DMS53 treated with DMSO at 0.1 percent for 48 hours (cell line): ENCODE measurements around the gene MEGF11.

Experiments
- DNase-seq: peaks from one replicate; lab custom pipeline; 2025; ENCODE audit not compliant: unreplicated experiment; lab: John Stamatoyannopoulos, UW

The MEGF11 gene

GRCh38 chr15:66220601-66221000 is 32.9 kb downstream of the MEGF11 start:
- no peak for DNase-seq

- DNase-seq: no peak
Measured at GRCh38 chr15:66219339-66219738, 34.2 kb downstream of the MEGF11 start.

GRCh38 chr15:66216806-66217205 is 36.7 kb downstream of the MEGF11 start:
- no peak for DNase-seq

GRCh38 chr15:66215811-66216210 is 37.7 kb downstream of the MEGF11 start:
- no peak for DNase-seq

GRCh38 chr15:66214246-66214645 is 39.3 kb downstream of the MEGF11 start:
- DNase-seq: no peak

- no peak for DNase-seq
Measured at GRCh38 chr15:66212563-66212921, 41.0 kb downstream of the MEGF11 start.

- DNase-seq: no peak
Measured at GRCh38 chr15:66211670-66212562, 41.6 kb downstream of the MEGF11 start.

- DNase-seq: no peak
Measured at GRCh38 chr15:66210684-66211083, 42.9 kb downstream of the MEGF11 start.

GRCh38 chr15:66198757-66199156 is 54.8 kb downstream of the MEGF11 start:
- DNase-seq: no peak

GRCh38 chr15:66196602-66197001 is 56.9 kb downstream of the MEGF11 start:
- no peak for DNase-seq

- no peak for DNase-seq
Measured at GRCh38 chr15:66195621-66196230, 57.8 kb downstream of the MEGF11 start.

GRCh38 chr15:66193066-66193465 is 60.5 kb downstream of the MEGF11 start:
- no peak for DNase-seq

GRCh38 chr15:66190746-66191145 is 62.8 kb downstream of the MEGF11 start:
- no peak for DNase-seq

GRCh38 chr15:66189291-66189690 is 64.3 kb downstream of the MEGF11 start:
- DNase-seq: no peak

GRCh38 chr15:66188464-66188863 is 65.1 kb downstream of the MEGF11 start:
- DNase-seq: peak; percentile 3

- no peak for DNase-seq
Measured at GRCh38 chr15:66187271-66187670, 66.3 kb downstream of the MEGF11 start.

- no peak for DNase-seq
Measured at GRCh38 chr15:66186049-66186825, 67.3 kb downstream of the MEGF11 start.

- no peak for DNase-seq
Measured at GRCh38 chr15:66184936-66185790, 68.4 kb downstream of the MEGF11 start.

GRCh38 chr15:66184492-66184891 is 69.1 kb downstream of the MEGF11 start:
- no peak for DNase-seq

GRCh38 chr15:66180531-66181097 is 72.9 kb downstream of the MEGF11 start:
- DNase-seq: no peak

- no peak for DNase-seq
Measured at GRCh38 chr15:66178531-66178910, 75.0 kb downstream of the MEGF11 start.
